GM19043 (cell line): ENCODE data around the gene DLEC1.
"Not testable (repeated sequence)": the region's sequence is repeated elsewhere in the genome, so short reads cannot be mapped to it uniquely, and the experiment has no call there.

Experiments used
- ATAC-seq: cut with Tn5 transposase; IDR thresholded peaks from one replicate; pipeline ENCODE4 v1.9.1; 2021; ENCODE audit warnings: low read depth; ENCODE audit not compliant: unreplicated experiment

DLEC1 gene

DNA sequence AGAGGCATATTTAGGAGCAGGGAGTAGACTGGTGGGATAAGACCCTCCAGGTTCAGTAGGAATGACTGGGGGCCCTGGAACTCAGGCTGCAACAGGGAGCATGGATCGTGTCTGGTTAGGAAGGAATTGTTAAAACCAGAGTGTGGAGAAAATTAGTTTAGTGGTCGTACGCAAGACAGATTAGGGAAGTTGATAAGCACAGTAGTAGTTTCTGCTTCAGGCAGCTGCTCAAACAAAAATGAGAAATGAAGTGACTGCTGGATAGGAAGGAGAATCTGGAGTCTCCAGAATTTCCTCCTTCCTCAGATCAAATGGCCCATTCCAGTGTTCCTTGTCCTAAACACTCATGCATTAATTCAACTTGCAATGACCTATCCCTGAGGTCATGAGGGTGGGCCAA is 110.7 kb downstream of the DLEC1 start:
- no peak for ATAC-seq

- ATAC-seq: no peak
These were observed 111.9 kb downstream of the DLEC1 start for GRCh38 chr3:38150780-38151528.

DNA sequence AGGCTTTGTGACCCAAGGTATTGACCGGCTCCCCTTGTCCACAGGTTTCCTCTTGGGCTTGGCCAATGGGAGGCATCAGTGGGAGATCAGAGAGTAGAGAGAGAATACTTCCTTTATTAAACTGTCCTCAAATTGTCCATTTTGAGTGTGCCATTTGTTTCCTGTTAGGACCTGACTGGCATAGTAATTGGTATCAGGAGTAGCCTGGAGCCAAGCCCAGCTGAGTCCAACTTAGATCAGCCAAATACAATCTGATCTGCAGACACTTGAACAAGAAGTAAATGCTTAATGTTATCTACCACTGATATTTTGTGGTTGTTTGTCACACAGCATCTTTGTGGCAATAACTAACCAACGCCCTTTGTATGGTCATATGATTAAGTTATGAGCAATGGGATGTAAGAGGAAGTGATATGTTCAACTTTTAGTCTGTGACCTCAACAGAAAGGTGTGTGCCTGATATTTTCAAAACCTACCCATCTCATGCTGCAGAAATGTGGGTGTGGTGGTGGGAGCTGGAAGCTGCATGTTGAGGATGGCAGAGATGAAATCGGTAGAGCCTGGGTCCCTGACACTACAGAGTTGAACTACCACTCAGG is 112.8 kb downstream of the DLEC1 start:
- ATAC-seq: no peak

GRCh38 chr3:38152609-38153008 is 113.6 kb downstream of the DLEC1 start:
- ATAC-seq: no peak

GRCh38 chr3:38153221-38153620 is 114.2 kb downstream of the DLEC1 start:
- ATAC-seq: no peak

DNA sequence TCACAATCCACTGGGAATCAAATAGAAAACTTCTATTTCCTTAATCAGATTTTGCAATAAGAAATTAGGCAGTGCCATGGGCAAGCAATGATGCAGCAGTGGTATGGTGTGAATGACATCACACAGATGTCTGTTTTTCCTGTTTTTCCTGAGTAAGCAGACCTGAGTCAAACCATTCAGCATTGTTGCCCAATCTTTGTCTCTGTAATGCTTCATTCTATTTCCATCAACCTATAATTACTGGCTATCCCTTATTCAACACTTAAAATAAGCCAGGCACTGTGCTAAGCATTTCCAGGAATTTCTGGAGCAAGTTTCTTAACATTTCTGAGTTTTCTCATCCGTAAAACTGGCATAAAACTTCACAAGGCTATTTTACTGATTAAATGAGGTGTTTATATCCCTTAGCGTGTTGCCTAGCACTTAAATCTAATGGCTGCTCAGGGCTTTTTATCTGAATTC is 115.1 kb downstream of the DLEC1 start:
- ATAC-seq: no peak

- ATAC-seq: no peak
These were observed 115.7 kb downstream of the DLEC1 start for GRCh38 chr3:38154625-38155255.

DNA sequence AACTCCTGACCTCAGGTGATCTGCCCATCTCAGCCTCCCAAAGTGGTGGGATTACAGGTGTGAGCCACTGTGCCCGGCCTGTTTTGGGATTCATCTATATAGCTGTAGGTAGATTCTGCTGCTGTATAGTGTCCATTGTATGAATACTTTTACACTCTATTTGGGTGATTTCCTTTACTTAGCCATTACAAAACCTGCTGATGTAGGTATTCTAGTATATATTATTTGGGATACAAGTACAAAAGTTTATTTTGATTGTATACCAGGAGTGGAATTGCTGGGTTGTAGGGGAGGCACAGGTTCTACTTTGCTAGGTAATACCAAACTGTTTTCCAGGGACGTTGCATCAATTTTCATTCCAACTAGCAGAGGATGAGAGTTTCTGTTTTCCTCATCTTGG is 116.8 kb downstream of the DLEC1 start:
- no peak for ATAC-seq

DNA sequence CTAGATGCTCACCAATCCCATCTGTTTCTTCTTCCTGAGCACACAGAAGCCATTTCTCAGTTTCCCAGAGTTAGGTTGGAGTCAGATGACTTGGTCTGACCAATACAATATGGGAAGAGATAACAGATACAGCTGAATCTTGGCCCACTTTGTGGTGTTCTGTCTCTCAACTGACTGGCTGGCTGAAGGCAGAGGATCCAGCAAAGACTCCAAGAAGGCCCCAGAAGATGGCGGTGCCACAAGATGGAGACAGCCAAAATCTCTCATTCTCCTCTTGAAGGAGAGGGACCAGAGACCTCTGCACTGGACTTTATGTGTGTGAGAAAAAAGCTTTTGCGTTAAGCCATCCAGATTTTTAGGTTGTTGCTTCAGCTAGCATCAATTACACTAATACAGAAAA is 118.1 kb downstream of the DLEC1 start:
- ATAC-seq: no peak

GRCh38 chr3:38157595-38157994 is 118.6 kb downstream of the DLEC1 start:
- no peak for ATAC-seq

DNA sequence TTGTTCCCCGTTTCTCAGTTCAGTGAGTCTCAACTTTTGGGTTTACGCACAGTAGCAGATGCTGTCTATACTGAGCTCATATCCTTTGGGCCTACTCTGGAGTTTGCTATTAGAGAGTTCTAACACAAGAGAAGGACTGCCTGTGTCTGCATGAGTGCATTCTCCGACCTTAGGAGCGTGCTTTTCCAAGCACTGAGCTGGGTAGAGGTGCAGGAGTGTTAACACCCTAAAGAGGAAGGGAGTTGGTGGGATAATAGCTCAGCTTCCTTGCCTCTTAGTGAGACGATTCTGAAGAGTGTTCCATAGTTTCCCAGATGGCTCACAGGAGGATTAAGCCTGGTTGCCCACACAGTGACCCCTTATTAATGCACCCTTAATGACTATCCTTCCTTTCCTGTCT is 119.5 kb downstream of the DLEC1 start:
- no peak for ATAC-seq

DNA sequence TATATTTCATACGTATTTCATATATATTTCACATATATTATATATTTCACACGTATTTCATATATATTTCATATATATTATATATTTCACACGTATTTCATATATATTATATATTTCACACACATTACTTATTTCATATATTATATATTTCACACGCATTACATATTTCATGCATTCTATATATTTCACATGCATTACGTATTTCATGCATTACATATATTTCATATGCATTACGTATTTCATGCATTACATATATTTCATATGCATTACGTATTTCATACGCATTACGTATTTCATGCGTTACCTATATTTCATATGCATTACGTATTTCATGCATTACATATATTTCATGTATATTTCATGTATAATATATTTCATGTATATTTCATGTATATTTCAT is 121.7 kb downstream of the DLEC1 start:
- not testable (repeated sequence) for ATAC-seq

DNA sequence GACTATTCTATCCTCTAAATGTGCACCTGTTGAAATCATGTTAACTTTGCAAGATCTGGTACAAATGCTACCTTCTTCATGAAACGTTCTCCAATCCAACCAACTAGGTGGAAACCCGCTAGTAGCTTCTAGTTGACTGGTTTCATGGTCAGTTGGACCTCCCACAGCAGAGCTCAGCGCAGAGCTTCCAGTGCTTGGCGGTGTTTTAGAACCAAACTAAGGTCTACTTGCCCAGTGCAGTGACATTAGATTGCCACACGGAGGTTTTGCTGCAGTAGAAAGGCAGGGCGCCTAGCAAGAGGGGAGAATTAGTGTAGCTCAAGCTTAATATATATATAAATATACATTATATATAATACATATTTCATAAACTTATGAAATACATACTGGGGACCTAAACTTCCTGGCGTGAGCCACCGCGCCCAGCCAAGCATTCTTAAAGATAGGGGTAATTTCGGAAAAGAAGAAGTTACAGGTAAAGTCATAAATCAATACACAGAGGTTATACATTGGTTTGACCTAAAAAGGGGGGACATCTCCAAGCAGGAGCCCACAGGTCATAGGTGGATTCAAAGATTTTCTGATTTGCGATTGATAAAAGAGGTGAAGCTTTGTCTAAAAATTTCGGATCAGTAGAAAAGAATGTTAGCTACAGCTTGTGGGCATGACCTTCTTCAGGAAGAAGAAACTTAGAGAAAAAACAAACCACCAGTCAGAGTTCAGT is 124.3 kb downstream of the DLEC1 start:
- ATAC-seq: no peak

GRCh38 chr3:38163841-38164642 is 125.0 kb downstream of the DLEC1 start:
- ATAC-seq: no peak

DNA sequence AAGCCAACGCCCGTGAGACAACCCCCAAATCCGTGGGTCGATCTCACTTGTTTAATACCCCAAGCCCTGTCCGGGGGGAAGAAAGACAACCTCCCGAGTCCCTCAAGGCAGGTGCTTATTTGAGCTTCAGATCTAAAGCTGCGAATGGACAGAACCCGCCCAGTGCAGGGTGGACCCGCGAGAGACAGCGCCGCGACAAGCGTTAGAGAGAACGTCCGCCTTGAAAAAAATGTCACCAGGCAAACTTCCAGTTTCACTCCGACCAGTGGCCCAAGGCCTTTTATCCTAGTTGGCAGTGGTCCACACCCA is 125.6 kb downstream of the DLEC1 start:
- peak; percentile 15 for ATAC-seq

- peak; percentile 88 for ATAC-seq
These were observed 126.1 kb downstream of the DLEC1 start, which contains the start of gene OXSR1 for GRCh38 chr3:38164952-38165721. OXSR1 (plus strand) TSS chr3:38165537; CDS start chr3:38165877, 340 bp downstream.

DNA sequence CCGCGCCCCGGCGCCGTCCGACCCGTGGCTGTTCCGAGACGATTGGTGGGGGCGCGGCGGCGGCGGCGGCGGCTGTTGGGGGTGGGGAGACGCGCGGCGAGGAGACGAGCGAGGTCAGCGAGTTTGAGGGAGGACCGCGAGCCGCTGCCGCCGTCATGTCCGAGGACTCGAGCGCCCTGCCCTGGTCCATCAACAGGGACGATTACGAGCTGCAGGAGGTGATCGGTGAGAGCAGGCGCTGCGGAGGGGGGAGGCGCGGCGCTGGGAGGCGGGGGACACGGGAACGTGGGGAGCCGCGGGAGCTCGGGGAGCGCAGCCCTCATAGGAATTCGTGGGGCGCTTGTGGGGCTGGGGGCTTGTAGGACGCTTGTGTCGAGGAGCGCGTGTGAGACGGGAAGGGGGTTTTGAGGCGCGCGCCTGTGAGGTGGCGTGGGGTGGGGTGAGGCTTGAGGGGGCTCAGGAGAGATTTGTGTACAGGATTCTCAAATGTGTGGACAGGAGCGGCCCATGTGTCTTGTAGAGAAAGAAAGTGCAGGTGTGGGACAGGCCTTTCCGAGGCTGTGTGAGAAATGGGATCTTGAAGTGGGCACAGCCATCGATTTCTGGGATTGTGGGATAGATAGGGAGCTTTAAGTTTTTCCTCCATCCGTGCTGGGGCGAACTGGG is 126.8 kb downstream of the DLEC1 start:
- ATAC-seq: no peak

DNA sequence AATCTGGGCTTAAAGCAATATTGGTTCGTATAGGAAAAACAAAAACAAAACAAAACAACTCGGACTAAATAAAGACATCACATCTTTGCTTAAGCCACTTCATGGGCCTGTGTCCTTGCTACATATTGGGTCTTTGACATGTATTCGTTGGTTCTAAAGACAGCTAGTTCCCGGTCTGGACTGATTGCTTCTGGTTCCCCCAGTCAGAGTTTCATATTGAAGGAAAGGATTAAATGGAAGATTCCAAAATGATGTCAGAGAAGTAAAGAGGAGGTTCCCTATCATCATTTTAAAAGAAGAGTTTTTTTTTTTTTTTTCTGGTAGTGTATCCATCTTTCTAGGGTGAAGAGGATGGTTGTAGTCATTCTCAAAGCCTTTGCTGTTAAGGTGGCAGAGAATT is 128.6 kb downstream of the DLEC1 start:
- no peak for ATAC-seq
